Measurements from ENCODE around the gene TSGA10IP.

The TSGA10IP gene

DNA sequence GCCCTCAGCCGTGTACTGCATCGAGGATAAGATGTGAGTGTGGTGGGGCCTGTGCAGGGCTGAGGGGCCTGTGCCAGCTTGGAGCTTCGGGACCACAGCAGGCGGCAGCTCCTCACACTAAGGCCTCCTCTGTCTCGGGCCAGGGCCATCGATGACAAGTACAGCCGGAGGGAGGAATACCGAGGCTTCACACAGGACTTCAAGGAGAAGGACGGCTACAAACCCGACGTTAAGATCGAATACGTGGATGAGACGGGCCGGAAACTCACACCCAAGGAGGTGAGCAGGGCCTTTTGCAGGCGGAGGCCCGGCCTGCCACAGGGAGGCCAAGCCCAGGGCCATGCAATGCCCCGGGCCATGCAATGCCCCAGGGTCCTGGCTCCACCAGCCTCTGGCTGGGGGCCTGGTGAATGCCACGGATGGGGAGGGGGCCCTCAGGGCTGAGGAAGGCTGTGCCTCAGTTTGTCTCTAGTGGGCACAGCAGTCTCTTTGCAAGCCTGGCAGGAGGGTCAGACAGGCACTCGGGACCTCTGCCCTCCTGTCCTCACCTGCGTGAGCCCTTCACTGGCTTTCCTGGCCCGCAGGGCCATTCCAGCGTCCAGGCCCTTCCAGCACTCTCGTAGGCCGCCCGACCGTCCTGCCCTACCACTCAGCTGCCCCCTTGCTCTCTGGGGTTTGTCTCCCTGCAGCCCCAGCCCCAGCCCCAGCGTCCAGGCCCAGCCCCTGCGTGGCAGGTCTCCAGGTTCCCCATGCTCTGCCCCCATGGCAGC lies 32.5 kb downstream of the TSGA10IP start:
- DNase-seq (ENCODE audit: low spot score): no peak

DNA sequence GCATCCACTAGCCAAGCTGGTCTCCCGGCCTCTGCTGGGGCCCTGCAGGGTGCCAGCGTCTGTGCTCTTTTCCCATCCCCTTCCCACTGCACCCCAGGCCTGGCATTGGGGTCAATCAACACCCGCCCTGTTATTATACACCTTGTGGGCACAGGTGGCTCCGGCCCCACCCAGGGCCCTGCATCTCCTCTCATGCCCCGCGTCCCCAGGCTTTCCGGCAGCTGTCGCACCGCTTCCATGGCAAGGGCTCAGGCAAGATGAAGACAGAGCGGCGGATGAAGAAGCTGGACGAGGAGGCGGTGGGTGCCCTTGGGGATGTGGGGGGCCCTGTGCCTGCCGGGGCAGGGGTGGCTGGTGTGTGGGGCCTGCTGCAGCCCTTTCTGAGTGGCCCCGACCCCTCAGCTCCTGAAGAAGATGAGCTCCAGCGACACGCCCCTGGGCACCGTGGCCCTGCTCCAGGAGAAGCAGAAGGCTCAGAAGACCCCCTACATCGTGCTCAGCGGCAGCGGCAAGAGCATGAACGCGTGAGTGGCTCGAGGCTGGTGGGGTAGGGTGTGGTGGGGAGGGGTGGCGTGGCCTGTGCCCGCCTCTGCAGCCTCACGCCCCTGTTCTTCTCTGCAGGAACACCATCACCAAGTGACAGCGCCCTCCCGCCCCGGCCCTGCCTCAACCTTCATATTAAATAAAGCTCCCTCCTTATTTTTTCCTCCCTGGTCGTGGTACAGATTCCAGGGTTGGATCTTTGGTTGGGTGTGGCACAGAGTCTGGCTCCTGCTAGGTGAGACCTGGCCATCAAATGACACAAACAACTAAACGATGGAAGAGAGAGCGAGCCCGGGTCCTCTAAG lies 33.3 kb downstream of the TSGA10IP start:
- no peak for DNase-seq (ENCODE audit: low spot score)

DNA sequence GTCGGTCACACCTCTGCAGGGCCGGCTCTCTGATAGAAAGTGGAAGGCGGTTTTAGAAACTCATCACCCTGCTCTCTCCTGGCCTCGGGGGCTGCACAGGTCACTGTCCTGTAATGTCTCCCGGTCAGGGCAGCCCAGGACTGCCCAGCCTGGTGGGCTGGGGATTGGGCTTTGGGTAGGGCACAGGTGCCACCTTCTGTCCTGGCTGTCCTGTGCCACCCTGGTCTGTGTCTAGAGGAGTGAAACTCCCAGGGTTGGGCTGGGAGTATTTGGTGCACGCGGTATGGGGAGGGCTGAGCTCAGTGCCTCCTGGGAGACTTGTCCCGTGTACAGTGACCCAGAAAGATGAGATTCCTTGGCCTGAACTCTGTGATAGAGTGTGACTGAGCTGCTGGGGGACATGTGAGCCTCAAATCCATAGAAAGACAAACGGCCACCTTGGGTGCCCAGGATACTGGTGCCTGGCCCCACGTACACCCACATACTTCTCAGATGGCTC lies 34.0 kb downstream of the TSGA10IP start:
- DNase-seq (ENCODE audit: low spot score): no peak

DNA sequence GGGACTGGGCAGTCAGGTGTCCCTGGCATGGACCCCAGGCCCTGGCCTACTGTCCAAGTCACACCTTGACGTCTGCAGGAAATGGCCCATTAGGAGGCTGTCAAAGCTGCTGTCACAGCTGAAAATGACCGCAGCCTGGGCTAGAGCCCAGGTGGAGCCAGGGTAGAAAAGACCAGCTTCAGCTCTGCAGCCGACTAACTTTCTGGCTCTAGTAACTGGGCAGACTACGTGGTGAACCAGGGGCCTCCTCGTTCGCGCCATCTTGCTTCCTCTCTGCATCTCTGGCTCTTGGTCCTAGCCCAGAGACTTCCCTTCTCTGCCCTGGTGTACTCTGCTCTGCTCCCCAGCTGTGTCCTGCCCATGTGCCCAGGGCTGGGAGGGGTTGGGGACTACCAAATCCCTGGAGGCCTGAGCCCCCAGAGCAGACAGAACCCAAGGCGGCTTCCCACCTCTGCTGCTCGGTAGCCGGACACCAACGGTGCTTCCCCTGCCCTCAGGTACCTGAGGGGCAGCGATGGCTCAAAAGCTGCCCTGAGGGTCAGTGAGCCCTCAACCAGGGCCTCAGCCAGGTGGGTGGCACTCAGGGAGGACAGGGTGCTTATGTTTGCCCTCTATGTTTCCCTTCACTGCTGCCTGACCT lies 35.9 kb downstream of the TSGA10IP start:
- DNase-seq (ENCODE audit: low spot score): no peak

DNA sequence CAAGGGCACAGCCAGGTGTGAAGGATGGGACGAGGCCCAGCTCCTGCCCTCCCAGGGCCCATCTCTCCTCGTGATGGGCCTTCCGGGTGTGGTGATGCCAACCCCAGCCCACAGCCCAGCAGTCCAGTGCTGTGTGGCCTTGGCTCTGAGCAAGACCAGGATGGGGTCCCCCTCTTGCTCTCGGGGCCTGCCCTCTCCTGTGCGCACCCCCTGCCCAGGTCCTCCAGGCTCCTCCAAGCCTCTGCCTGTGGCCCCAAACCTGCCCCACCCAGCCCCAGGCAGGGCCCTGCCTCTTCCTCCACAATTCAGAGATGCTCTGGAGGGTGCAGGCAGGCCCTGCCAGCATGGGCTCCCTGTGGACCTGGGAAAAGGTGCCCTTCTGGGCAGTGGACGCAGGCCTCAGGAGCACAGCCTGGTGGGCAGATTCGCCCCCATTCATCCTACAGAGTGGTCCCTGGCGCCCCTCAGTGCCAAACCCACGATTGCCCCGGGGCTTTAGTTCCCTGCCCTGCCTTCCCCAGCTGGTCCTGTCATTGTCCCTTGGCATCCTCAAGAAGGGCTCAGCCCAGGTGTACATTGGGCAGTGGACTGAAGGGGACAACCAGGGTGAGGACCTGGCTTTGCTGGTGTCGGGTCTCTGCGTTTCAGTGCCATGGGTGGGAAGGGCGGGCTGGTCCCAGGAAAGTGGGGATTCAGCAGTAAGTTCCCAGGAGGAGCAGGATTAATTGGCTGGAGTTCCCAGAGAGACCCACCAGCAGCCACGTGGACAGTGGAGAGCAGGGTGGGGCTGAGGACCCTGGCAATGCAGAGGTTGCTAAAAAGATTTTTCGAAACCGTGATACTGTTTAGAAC lies 36.9 kb downstream of the TSGA10IP start:
- DNase-seq (ENCODE audit: low spot score): no peak

DNA sequence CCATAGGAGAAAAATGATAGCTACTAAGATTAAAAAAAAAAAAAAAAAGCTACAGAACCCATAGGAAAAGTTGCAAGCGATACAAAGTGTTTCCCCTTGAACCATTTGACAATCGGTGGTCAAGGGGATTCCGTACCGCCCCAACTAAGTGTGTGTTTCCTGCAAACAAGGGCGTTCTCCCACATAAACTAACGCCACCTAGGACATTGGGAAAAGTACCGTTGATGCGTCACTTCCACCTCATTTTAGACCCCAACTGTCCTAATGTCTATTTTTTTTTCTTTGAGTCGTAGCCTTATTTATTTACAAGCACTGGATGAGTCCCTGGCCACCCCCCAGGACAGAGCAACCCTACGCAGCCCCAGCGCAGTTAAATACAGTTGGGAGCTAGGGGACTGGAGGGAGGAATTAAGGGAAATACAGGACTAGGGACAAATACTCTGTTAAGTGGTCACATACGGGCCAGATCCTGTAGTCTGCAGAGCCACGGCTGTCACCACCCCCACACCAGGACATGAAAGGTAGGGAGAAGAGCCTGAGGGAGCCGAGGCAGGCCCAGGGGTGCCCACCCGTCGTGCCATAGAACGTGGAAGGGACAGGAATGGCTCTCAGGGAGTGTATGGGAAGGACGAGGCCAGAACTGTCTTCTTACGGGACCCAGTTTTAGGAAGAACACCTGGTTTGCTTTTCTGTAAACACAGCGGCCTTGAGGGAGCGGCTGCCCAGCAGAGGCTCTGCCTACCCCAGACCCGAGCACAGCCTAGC lies 37.7 kb downstream of the TSGA10IP start:
- DNase-seq (ENCODE audit: low spot score): no peak

DNA sequence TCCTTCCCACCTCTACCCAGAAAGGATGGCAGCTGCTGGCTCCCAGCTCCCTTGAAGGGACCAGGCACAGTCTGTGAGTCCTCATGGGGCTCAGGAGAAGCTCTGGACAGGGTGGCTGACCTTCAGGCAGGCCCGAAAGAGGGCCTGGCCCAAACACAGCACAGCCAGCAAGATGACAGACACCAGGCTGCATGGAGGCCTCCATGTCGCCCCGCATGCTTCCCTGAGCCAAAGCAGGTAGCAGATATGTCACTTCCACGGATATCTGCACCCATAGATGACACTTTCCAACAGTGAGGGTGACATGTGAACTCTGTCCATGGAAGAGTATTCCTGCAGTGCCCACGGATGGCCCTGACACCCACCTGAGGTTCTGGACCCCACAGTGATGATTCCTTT lies 38.3 kb downstream of the TSGA10IP start:
- no peak for DNase-seq (ENCODE audit: low spot score)

DNA sequence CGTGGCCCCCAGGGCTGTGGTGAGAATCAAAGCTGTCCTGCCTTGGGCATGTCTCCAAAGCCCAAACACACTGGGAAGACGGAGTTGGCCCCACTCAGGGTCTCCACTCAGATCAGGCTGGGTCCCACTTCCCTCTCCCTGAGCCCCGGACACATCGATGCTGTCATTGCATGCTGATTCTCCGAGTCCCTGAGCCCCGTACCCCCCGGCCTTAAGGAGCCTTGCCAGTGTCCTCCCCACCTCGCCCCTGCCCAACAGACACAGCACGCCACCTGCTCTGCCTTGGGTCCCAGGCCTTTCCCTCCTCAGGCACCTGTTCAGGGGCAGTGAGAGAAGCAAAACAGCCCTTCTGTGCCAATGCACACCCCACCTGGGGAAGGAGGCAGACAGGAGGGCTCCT lies 42.1 kb downstream of the TSGA10IP start:
- no peak for DNase-seq (ENCODE audit: low spot score)

DNA sequence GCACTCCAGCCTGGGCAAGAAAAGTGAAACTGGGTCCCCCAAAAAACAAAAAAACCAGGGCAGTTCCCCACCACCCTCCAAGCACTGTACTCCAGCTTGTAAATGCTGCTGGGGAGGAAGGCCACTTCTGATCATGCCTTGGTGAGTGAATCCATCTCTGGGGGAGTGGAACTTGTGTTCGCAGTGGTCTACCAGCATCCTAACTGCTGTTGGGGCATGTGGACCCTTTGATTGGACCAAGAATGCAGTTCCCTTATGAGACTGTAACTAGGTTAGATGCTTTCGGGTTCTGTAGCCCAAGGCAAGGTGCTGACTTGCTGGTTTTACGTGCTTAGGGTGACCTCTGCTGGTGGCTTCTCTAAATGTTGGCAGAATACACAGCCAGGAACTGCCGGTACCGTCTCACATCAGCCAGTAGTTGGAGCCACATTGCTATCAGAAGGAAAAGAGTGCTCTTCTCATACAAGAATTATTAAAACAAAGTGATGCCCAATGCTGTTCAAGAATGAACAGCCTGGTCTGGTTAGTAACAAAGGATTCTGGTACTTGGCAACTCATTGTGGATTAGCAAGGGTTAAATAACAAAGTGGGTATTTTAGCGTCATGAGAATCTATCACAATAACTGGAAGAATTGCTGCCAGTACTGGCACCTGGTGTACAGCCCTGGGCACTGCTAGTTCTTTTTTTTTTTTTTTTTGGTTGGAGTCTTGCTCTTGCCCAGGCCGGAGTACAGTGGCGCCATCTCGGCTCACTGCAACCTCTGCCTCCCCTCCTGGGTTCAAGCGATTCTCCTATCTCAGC lies 43.7 kb downstream of the TSGA10IP start:
- peak; percentile 89 for DNase-seq (ENCODE audit: low spot score)

DNA sequence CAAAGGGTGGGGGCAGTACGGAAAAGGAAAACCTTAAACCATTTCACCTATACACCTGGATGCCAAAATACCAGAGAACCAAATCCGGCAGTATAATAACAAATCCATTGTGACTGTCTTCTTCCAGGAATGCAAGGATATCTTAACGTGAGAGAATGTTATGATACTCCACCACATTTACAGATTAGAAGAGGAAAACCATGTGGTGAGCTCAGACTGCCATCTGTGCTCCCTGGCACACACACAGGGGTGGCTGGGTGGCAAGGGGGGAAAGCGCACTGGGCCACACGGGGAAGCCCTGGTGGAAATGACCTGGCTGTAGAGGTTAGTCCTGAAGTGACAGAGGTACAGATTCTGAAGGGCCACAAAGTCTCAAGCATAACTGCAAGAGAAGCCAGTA lies 46.8 kb downstream of the TSGA10IP start:
- DNase-seq (ENCODE audit: low spot score): no peak

DNA sequence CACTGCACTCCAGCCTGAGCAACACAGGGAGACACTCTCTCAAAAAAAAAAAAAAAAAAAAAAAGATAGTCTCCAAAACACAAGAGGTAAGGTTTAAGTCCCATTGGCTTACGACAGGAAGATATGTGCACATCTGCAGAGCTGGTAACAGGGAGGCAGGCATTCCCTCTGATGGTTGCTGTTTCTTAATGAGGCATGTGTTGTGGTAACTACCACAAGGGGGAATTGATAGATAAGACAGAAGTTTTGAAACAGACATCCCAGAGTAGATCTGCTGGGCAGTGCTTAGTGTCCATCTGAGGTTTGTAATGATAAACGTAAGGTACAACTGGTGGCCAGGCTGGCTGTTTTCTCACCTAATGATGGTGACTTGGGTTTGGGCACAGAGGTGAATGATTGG lies 52.0 kb downstream of the TSGA10IP start:
- no peak for DNase-seq (ENCODE audit: low spot score)

DNA sequence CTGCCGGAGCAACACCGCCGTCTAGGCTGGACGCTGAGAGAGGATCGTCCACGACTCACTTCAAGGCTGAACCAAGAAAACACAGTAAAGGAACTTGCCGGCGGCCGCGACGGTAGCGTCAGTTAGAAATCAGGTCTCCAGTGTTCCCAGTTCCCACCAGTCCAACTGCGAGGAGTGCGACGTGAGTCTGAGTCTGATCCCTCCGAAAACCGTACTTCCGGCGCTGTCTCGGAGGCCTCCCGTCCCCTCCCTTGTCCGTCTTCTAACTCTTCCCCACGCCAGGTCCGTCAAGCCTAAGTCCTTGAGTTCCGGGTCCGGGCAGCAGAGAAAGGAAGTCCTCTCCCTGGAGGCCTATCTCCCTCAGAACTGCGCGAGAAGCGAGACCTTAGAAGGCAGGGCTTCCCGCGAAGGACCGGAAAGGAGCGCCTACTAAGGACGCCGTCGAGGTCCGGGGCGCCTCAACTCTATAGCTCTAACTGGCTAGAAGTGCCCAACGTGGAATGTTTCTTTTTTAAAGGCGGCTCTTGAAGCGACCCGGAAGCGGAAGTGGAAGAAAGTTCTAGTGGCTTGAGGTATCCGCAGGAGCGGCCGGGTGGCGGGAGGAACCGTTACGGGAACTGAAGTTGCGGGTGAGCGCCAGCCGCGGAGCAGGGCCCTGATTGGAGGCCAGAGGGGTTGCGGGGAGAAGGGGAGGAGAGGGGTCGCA lies 56.8 kb downstream of the TSGA10IP start, which contains the start of the genes BANF1 and EIF1AD:
TSS of gene BANF1 (plus strand) at position 562 of the 706 bp plus-strand sequence. CDS start 748 bp downstream, outside the sequence.
TSS of gene EIF1AD (minus strand) at position 216 of the 706 bp plus-strand sequence. CDS start 1,768 bp downstream, outside the sequence.
- peak; percentile 89 for DNase-seq (ENCODE audit: low spot score)

DNA sequence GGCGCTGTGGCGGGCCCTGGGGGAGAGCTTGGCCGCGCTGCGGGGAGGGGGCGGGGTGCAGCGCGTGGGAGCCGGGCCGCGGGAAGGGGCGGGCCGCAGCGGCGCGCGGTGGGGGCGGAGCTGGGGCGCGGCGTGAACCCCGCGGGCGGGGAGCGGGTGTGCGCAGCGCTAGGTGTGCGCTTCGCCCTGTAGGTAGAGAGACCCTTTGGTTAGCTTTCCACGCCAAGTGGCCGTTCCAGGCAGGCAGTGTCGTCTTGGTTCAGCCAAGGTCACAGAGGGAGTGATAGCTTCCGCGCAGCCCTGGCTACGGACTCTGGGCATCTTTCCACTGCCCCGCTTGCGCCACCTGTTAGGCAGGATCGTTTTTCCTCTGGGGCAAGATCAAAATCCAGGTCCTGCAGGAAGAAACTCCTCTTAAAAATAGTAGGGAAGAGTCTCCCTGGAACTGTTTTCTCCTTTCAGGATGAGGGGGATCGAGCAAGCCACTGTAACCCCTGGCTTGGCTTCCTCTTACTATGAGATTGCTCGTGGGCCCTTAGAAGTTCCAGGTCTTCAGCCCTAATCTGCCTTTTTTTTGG lies 57.5 kb downstream of the TSGA10IP start:
- peak; percentile 85 for DNase-seq (ENCODE audit: low spot score)

DNA sequence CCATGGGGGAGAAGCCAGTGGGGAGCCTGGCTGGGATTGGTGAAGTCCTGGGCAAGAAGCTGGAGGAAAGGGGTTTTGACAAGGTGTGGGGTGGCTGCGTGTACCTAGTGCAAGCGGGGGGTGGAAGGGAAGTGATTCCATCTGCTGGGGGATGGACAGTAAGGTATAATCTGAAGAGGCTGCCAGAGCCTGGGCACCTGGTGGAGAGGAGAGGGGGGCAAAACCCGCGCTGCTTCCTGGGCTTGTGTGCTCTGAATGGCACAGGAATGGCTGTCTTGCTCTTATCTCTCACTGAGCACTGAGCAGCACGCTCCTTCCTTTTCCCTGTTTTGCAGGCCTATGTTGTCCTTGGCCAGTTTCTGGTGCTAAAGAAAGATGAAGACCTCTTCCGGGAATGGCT lies 58.0 kb downstream of the TSGA10IP start:
- DNase-seq (ENCODE audit: low spot score): no peak

DNA sequence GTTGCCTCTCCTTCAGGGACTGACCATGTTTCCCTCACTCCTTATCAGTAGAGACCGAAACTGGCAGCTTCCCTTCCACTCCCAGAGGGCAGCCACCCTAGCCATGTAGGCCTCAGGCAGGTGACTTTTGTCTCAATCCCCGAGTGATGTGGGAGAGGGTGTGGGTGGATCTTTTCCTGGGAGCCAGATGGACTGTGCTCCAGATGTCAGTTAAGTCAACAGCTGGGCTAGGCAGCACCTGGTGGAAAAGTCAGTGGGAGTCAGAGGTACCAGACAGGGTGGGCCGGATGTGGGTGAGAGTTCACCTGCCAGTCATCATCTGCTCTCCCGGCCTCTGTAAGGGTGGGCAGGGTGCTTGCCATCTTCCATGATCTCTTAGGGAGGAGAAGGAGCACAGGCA lies 58.9 kb downstream of the TSGA10IP start:
- DNase-seq (ENCODE audit: low spot score): no peak

DNA sequence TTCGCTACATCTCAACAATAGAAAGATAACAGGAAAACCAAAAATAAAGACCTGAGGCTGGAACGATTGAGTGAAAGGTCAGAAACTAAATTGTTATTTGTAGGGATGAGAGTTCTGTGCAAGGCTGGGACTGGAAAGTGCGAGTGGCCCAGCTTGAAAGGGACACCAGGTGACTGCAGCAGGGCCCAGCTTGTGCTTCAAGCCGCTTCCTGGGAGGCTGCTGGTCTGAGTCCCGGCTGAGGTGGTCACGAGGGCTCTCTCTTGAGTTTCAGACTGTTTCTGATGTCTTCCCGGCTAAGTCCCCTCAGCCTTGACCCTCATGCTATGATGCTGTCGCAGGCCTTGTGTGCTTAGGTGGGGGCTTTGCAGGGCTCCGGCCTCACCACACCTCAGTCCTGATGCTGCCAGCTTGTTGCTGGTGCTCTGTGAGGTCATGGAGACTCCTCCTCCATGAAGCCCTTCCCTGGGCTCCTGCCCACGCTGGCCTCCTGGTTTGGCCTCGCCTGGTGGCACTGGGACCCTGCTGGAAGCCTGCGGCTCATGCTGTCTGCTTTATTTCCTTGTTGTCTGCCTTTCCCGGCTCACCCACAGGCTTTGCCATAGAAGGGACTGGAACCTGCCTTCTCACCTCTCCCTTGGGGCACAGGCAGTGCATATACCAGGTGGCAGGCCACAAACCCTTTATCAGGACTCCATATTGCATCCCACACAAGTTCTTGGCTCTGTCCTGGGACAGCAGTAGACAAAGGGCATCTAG lies 61.0 kb downstream of the TSGA10IP start:
- no peak for DNase-seq (ENCODE audit: low spot score)

DNA sequence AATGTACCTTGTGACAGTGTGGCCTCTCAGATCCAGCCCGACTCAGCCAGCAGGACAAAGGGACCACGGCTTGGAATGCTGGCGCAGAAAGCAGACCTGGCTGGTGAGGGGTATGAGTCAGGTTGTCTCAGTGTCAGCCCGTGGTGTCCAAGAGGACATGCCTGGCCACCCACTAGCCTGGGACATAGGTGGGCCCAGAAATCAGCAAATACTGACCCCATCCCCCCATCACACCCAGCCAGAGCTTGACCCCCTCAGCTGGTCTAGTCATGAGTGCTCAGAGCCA lies 61.6 kb downstream of the TSGA10IP start:
- DNase-seq (ENCODE audit: low spot score): no peak

DNA sequence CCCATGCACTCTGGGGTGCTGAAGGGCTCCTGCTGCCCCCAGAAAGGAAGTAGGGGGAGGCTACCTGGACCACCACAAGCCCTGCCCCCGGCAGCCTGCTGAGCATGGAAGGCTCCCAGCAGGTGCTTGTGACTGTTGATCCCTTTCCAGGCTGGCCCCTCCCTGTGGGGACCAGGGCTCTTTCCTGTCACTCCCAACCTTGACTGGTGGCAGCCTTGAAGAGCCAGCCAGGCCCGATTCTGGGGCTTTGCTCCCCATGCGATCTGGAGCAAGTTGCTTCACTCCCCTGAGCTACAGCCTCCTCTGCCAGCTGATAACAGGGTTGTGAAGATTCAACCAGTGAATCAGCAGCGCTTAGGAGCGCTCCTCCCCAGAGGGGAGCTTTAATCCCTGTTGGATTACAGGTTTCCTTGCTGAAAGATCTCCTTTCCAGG lies 61.9 kb downstream of the TSGA10IP start:
- DNase-seq (ENCODE audit: low spot score): no peak

All from germinal center (tissue), 1 donor.